KOPT-K1 (cell line): ENCODE results near the gene NUP155.
"Not testable (repeated sequence)": the region's sequence is repeated elsewhere in the genome, so short reads cannot be mapped to it uniquely, and the experiment has no call there.

Source experiments
- H3K27ac ChIP-seq: fragments of 200-600 bp; sonication (generic); 2 replicates; pipeline ENCODE4 v1.5.1; 2016; ENCODE audit warnings: antibody characterized with exemption, mild to moderate bottlenecking, low read depth, low read length; ENCODE audit not compliant: poor library complexity, severe bottlenecking
- H3K36me3 ChIP-seq: fragments of 200-600 bp; sonication (generic); 2 replicates; pipeline ENCODE4 v1.5.1; 2017; ENCODE audit warnings: antibody characterized with exemption, mild to moderate bottlenecking, low read length, moderate library complexity; ENCODE audit not compliant: insufficient read depth
- H3K9me3 ChIP-seq: fragments of 200-600 bp; sonication (generic); 2 replicates; pipeline ENCODE4 v1.5.1; 2017; ENCODE audit warnings: antibody characterized with exemption, low read length, mild to moderate bottlenecking; ENCODE audit not compliant: insufficient read depth, poor library complexity, severe bottlenecking

NUP155 gene

GRCh38 chr5:37319037-37319782 lies 51.7 kb downstream of the NUP155 start:
- Histone ChIP-seq H3K9me3 (no peaks in the 10 kb centered on the region), H3K27ac (no peak overlapping the region), H3K36me3 (peaks cover 97% of the 10 kb centered on the region)

DNA sequence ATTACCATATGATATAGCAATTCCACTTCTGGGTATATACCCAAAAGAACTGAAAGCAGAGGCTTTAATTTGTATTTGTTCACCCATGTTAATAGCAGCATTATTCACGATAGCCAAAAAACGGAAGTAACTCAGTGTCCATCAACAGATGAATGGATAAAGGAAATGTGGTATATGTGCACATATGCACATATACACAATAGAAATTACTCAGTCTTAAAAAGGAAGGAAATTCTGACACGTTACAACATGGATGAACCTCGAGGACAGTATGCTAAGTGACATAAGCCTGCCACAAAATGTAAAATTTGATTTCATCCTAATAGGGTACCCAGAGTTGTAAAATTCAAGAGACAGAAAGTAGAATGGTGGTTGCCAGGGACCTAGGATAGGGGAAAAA lies 54.9 kb downstream of the NUP155 start:
- H3K36me3 ChIP-seq = peaks cover 98% of the 10 kb centered on the region
- H3K9me3 ChIP-seq = no peaks in the 10 kb centered on the region
- H3K27ac ChIP-seq = no peak overlapping the region

GRCh38 chr5:37310360-37310759 lies 60.5 kb downstream of the NUP155 start:
- H3K9me3 ChIP-seq = no peaks in the 10 kb centered on the region
- peaks cover 97% of the 10 kb centered on the region for H3K36me3 ChIP-seq
- no peak overlapping the region for H3K27ac ChIP-seq

DNA sequence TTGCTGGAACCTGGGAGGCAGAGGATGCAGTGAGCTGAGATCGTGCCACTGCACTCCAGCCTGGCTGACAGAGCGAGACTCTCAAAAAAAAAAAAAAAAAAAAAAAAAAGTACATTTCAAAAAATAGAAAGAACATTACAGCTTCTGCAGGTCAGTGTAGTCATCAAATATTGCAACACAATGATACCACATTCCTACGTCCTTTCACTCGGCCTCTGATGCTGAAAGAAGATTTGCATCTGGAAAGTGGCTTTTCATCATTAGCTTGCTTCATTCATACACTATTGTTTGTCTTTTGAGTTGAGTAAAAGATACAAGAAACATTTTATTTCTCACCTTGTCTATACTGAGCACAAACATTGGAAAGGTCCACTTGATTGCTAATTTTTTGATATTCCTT lies 62.1 kb downstream of the NUP155 start:
- no peaks in the 10 kb centered on the region for H3K9me3 ChIP-seq
- peaks cover 97% of the 10 kb centered on the region for H3K36me3 ChIP-seq
- no peak overlapping the region for H3K27ac ChIP-seq

- Histone ChIP-seq H3K9me3 (no peaks in the 10 kb centered on the region), H3K27ac (no peak overlapping the region), H3K36me3 (peaks cover 97% of the 10 kb centered on the region)
Measured at GRCh38 chr5:37304888-37305287, 66.0 kb downstream of the NUP155 start.

DNA sequence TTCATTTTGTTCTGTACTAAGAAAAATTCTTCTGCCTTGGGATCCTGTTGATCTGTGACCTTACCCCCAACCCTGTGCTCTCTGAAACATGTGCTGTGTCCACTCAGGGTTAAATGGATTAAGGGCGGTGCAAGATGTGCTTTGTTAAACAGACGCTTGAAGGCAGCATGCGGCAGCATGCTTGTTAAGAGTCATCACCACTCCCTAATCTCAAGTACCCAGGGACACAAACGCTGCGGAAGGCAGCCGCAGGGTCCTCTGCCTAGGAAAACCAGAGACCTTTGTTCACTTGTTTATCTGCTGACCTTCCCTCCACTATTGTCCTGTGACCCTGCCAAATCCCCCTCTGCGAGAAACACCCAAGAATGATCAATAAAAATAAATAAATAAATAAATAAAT lies 74.6 kb downstream of the NUP155 start:
- H3K36me3 ChIP-seq = peaks cover 83% of the 10 kb centered on the region
- H3K9me3 ChIP-seq, H3K27ac ChIP-seq: not testable (repeated sequence)

GRCh38 chr5:37283214-37283820 lies 87.6 kb downstream of the NUP155 start:
- H3K9me3 ChIP-seq = peaks cover 54% of the 10 kb centered on the region
- peaks cover 7% of the 10 kb centered on the region for H3K36me3 ChIP-seq
- no peak overlapping the region for H3K27ac ChIP-seq

DNA sequence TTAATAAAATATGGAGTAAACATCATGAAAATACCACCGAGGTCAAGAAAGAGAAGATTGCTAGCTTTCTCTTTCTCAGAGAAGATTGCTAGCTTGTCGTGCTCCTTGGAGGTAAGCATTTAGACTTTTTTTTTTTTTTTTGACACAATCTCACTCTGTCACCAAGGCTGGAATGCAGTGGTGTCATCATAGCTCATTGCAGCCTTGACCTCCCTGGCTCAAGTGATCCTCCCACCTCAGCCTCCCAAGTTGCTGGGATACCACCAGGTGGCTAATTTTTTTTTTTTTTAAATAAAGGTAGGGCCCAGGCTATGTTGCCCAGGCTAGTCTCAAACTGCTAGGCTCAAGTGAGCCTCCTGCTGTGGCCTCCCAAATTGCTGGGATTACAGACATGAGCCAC lies 95.4 kb downstream of the NUP155 start:
- H3K27ac ChIP-seq = no peak overlapping the region
- peaks cover 22% of the 10 kb centered on the region for H3K9me3 ChIP-seq
- H3K36me3 ChIP-seq = no peaks in the 10 kb centered on the region

GRCh38 chr5:37272511-37272910 lies 98.4 kb downstream of the NUP155 start:
- peaks cover 14% of the 10 kb centered on the region for H3K9me3 ChIP-seq
- no peak overlapping the region for H3K27ac ChIP-seq
- H3K36me3 ChIP-seq = no peaks in the 10 kb centered on the region

DNA sequence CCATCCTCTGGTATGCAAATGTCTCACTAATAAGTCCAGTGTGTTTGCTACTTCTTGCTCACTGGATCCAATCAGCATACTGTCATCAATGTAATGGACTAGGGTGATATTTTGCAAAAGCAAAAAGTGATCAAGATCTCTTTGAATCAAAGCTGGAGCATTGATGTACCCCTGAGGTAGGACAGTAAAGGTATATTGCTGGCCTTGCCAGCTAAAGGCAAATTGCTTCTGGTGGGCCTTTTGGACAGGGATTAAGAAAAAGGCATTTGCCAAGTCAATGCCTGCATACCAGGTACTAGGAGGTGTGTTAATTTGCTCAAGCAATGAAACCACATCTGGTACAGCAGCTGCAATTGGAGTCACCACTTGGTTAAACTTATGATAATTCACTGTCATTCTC lies 102.8 kb downstream of the NUP155 start:
- peaks cover 19% of the 10 kb centered on the region for H3K9me3 ChIP-seq
- H3K27ac ChIP-seq = not testable (repeated sequence)

GRCh38 chr5:37255774-37256358 lies 115.0 kb downstream of the NUP155 start:
- peaks cover 19% of the 10 kb centered on the region for H3K9me3 ChIP-seq
- no peak overlapping the region for H3K27ac ChIP-seq
- H3K36me3 ChIP-seq = no peaks in the 10 kb centered on the region

More for the DNA sequence above, 102.8 kb downstream of the NUP155 start:
- H3K36me3 ChIP-seq = not testable (repeated sequence)

DNA sequence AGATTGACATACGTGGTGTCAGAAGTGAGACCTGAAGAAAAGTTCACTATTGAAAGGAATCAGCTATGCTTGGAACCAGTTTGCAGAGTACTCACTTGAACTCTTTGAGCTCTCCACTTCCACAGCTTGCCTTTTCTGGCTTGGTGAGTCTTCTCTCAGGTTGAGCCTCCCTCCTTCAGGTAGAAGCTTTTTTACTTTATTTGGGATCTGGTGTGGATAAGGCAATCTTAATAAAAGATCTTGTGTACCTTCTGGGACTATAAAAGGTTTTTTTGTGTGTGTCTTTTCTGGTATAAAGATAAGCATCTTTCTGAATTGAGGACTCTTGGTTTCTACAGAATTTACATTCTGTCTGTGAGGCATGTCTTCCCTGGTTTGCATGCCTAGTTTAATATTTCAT lies 116.3 kb downstream of the NUP155 start:
- Histone ChIP-seq H3K36me3 (no peaks in the 10 kb centered on the region), H3K9me3 (peaks cover 19% of the 10 kb centered on the region), H3K27ac (no peak overlapping the region)

- Histone ChIP-seq H3K36me3 (0 out of 2 replicates have a peak, but pooled peaks cover 2% of the 10 kb centered on the region), H3K9me3 (peaks cover 14% of the 10 kb centered on the region), H3K27ac (no peak overlapping the region)
Measured at GRCh38 chr5:37251665-37252064, 119.2 kb downstream of the NUP155 start.

DNA sequence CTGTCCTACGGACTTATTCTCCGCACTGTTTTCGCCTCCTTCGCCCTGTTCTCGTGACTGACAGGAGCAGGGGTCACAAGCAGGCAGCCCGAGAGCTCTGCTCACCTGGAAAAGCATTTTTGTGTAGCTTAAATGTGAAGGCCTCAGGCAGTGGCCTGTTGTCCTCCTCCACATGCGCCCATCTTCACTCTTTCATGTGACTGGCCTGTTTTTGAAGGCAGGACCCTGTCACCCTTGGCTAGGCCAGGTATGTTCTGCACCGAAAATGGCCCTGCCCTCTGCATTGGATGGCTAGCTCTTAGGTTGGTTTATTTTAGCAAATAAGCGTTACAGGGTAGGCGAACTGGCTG lies 121.1 kb downstream of the NUP155 start:
- peaks cover 10% of the 10 kb centered on the region for H3K9me3 ChIP-seq
- H3K27ac ChIP-seq = peak overlapping the region; percentile 67
- peaks cover 9% of the 10 kb centered on the region; the same call in 1 of the 2 replicates for H3K36me3 ChIP-seq

GRCh38 chr5:37248970-37249814 lies 121.7 kb downstream of the NUP155 start, which contains the start of gene CPLANE1:
Gene CPLANE1, minus strand, starts transcription at chr5:37249376. Its CDS starts 1,678 bp downstream, at chr5:37247698.
- Histone ChIP-seq H3K9me3 (peaks cover 4% of the 10 kb centered on the region), H3K27ac (peak within 1 kb of the TSS; percentile 67), H3K36me3 (peaks cover 9% of the 10 kb centered on the region; the same call in 1 of the 2 replicates)
